Keratinocyte (primary cell): Measurements from ENCODE around the gene SHISA5.

Experiments used
- CTCF ChIP-seq, 3 experiments: IDR thresholded peaks in 1 of 3; conservative IDR thresholded peaks in 1 of 3; optimal IDR thresholded peaks in 1 of 3; 2 replicates in 2 of 3; 3 replicates in 1 of 3; pipeline versions ENCODE3 to v1.5.1; 2011; ENCODE audit warnings: low read length in 3 of 3, mild to moderate bottlenecking in 3 of 3, moderate library complexity in 2 of 3, control low read depth in 1 of 3, inconsistent platforms in 1 of 3; ENCODE audit not compliant: insufficient read depth in 2 of 3; ENCODE audit errors: extremely low read depth in 1 of 3
- EZH2 ChIP-seq: IDR thresholded peaks from one replicate; pipeline ENCODE4 v1.6.1; 2012; ENCODE audit warnings: inconsistent platforms, mild to moderate bottlenecking, low read length, moderate library complexity

- no peak for TF ChIP-seq CTCF (optimal IDR thresholded peaks at IDR 0.05 in 1 of 3, IDR thresholded peaks at IDR 0.05 in 1 of 3, conservative IDR thresholded peaks at IDR 0.05 in 1 of 3; ENCODE audit: extremely low read depth in 1 of 3, insufficient read depth in 2 of 3, low read length in 3 of 3)
- TF ChIP-seq EZH2 = no peak
Measured at GRCh38 chr3:48463703-48464102, 40.3 kb downstream of the SHISA5 start.
